ENCODE results near the gene FMR1. TPM values are rescaled to one million over a fixed set of nuclear protein-coding genes. Genes with fewer than 3 reads are reported as not detected.

FMR1 gene
- total RNA-seq, 1 donor from 2014 or later: 45.4 TPM

- H3K4me1 Mint-ChIP-seq (ENCODE audit: low read depth, unreplicated experiment): peaks cover 12% of the 10 kb centered on the region
- H3K27ac Mint-ChIP-seq (ENCODE audit: unreplicated experiment): no peak overlapping the region
- TF ChIP-seq, protein P1, sequence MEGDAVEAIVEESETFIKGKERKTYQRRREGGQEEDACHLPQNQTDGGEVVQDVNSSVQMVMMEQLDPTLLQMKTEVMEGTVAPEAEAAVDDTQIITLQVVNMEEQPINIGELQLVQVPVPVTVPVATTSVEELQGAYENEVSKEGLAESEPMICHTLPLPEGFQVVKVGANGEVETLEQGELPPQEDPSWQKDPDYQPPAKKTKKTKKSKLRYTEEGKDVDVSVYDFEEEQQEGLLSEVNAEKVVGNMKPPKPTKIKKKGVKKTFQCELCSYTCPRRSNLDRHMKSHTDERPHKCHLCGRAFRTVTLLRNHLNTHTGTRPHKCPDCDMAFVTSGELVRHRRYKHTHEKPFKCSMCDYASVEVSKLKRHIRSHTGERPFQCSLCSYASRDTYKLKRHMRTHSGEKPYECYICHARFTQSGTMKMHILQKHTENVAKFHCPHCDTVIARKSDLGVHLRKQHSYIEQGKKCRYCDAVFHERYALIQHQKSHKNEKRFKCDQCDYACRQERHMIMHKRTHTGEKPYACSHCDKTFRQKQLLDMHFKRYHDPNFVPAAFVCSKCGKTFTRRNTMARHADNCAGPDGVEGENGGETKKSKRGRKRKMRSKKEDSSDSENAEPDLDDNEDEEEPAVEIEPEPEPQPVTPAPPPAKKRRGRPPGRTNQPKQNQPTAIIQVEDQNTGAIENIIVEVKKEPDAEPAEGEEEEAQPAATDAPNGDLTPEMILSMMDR (IDR thresholded peaks at IDR 0.05; ENCODE audit: partially characterized antibody, unreplicated experiment): no peak
- H3K4me3 Mint-ChIP-seq (ENCODE audit: unreplicated experiment): no peak overlapping the region
- no peaks in the 10 kb centered on the region for H3K9me3 Mint-ChIP-seq (ENCODE audit: unreplicated experiment)
- DNase-seq: no peak
- H3K27me3 Mint-ChIP-seq (ENCODE audit: unreplicated experiment): peaks cover 2% of the 10 kb centered on the region
- H3K36me3 Mint-ChIP-seq (ENCODE audit: unreplicated experiment): no peaks in the 10 kb centered on the region
Observed at GRCh38 chrX:147914591-147914990, 2.9 kb downstream of the FMR1 start.

DNA sequence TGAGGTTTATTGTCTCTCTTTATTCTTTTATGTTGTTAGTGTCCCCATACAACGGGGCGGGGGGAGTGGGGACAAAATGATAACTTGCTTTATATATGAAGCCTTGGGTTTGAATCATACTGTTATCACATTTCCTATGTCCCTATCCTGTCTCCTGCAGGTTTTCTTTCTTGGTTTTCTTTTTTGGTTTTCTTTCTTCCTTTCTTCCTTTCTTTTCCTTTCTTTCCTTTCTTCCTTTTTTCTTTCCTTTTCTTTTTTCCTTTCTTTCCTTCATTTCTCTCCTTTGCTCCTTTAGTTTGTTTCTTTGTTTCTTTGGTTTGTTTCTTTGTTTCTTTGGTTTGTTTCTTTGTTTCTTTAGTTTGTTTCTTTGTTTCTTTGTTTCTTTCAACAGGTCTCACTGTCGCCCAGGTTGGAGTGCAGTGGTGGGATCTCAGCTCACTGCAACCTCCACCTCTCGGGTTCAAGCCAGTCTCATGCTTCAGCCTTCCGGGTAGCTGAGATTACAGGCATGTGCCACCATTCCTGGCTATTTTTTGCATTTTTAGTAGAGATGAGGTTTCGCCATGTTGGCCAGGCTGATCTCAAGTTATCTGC lies 4.8 kb downstream of the FMR1 start:
- H3K9me3 Mint-ChIP-seq (ENCODE audit: unreplicated experiment): no peaks in the 10 kb centered on the region
- no peaks in the 10 kb centered on the region for H3K36me3 Mint-ChIP-seq (ENCODE audit: unreplicated experiment)
- DNase-seq: no peak
- no peak overlapping the region for H3K27ac Mint-ChIP-seq (ENCODE audit: unreplicated experiment)
- TF ChIP-seq, protein P1 (IDR thresholded peaks at IDR 0.05; ENCODE audit: partially characterized antibody, unreplicated experiment): no peak
- peaks cover 17% of the 10 kb centered on the region for H3K4me1 Mint-ChIP-seq (ENCODE audit: low read depth, unreplicated experiment)
- peaks cover 2% of the 10 kb centered on the region for H3K27me3 Mint-ChIP-seq (ENCODE audit: unreplicated experiment)
- H3K4me3 Mint-ChIP-seq (ENCODE audit: unreplicated experiment): no peak overlapping the region

DNA sequence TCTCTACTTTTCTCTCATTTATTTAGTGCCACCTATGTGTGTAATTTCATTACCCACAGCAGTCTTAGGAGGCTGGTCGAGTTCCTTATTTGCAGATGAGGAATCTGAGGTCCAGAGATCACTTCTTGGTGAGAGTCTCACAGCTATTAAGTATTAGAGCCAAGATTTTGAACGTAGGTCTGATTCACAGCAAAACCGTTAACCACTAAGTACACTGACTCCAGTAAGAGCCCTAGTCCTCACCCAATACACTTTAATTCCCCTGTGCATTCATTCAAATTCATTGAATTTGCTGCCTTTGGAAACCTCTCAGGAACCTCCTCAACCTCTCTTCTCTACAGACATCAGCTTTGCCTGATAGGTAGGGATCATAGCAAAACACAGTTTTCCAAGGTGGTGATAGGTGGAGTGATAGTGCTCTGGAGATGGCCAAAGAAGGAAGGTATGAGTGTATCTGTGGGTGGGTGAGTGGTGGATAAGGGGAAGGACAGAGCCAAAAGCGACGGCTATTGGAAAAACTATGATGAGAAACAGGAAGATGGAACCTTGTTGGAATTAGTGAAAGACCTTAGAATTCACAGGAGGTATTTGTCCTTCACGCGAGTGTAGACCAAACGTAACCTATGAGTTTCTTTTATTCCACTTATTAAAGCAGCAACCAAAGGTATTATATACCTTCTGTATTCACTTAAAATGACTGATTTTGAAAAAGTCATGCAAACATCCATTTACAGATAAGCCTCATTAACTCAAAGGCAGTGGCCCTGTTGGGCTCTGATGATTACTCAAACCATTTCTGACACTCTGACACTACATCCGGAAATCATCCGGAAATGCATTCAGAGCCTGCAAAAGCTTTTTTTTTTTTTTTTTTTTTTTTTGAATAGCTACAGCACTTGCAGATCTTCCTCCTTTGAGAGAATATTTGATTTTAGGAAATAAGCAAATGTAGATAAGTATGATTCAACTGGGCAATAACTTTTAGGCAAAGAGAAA lies 6.3 kb downstream of the FMR1 start:
- no peak for DNase-seq
- H3K36me3 Mint-ChIP-seq (ENCODE audit: unreplicated experiment): no peaks in the 10 kb centered on the region
- no peak overlapping the region for H3K4me3 Mint-ChIP-seq (ENCODE audit: unreplicated experiment)
- no peaks in the 10 kb centered on the region for H3K27me3 Mint-ChIP-seq (ENCODE audit: unreplicated experiment)
- no peaks in the 10 kb centered on the region for H3K9me3 Mint-ChIP-seq (ENCODE audit: unreplicated experiment)
- H3K4me1 Mint-ChIP-seq (ENCODE audit: low read depth, unreplicated experiment): peaks cover 19% of the 10 kb centered on the region
- TF ChIP-seq, protein P1 (IDR thresholded peaks at IDR 0.05; ENCODE audit: partially characterized antibody, unreplicated experiment): no peak
- no peak overlapping the region for H3K27ac Mint-ChIP-seq (ENCODE audit: unreplicated experiment)

DNA sequence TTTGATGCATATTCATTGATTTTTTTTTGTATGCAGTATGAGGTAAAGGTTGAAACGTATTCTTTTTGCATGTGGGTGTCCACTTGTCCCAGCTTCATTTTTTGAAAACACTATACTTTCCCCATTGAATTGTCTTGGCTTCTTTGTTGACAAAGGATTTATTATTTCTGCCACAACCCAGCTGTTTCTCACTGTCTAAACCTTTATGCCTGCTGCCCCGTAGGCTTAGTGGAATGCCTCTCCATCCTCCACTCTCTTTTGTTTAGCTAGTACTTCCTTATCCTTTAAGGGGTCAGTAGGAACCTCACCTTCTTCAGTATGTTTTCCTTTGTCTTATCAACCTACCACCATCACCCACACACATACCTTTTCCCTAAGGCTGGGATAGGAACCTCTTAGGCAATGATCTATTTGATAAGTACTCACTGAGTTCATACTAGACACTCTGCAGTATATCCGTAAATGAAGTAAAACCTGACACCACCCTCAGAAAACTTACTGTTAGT lies 8.5 kb downstream of the FMR1 start:
- no peaks in the 10 kb centered on the region for H3K36me3 Mint-ChIP-seq (ENCODE audit: unreplicated experiment)
- no peak overlapping the region for H3K4me3 Mint-ChIP-seq (ENCODE audit: unreplicated experiment)
- TF ChIP-seq, protein P1 (IDR thresholded peaks at IDR 0.05; ENCODE audit: partially characterized antibody, unreplicated experiment): no peak
- no peak for DNase-seq
- peaks cover 13% of the 10 kb centered on the region for H3K4me1 Mint-ChIP-seq (ENCODE audit: low read depth, unreplicated experiment)
- H3K27me3 Mint-ChIP-seq (ENCODE audit: unreplicated experiment): no peaks in the 10 kb centered on the region
- H3K9me3 Mint-ChIP-seq (ENCODE audit: unreplicated experiment): no peaks in the 10 kb centered on the region
- no peak overlapping the region for H3K27ac Mint-ChIP-seq (ENCODE audit: unreplicated experiment)

Data from glutamatergic neuron (in vitro differentiated cells).